ENCODE results near the gene EVI2A.

EVI2A gene

GRCh38 chr17:31281061-31281460 is 40.4 kb downstream of the EVI2A start:
- H3K9me3 ChIP-seq (ENCODE audit: control insufficient read depth, low read length): no peaks in the 10 kb centered on the region
- H2AFZ ChIP-seq: no peak overlapping the region
- no peak overlapping the region for H3K4me2 ChIP-seq (ENCODE audit: low read length)
- H3K9ac ChIP-seq: no peak overlapping the region
- no peak for TF ChIP-seq CTCF (IDR thresholded peaks at IDR 0.05)
- no peaks in the 10 kb centered on the region for H3K4me1 ChIP-seq
- H3K27ac ChIP-seq: no peak overlapping the region
- H3K79me2 ChIP-seq: no peaks in the 10 kb centered on the region
- no peaks in the 10 kb centered on the region for H3K27me3 ChIP-seq (ENCODE audit: control insufficient read depth, insufficient read depth, low read length)
- H3K36me3 ChIP-seq (ENCODE audit: control insufficient read depth, insufficient read depth, low read length): no peaks in the 10 kb centered on the region
- H3K4me3 ChIP-seq (ENCODE audit: low read depth, low read length): no peak overlapping the region

DNA sequence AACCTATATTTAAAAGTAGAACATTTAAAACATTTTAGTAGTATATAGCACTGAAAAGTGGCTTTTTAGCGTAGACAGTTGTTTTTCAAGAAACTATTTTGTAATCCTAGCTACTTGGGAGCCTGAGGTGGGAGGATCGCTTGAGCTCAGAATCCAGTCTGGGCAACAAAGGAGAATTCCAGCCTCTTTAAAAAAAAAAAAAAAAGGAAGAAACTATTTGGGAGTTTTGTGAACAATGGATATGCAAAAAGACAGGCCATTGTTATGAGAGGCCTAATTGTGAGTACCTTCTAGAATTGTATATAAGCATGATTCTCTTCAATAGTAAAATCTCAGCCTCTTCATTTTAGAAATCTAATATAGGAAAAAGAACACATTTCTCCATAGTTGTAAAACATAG is 42.0 kb downstream of the EVI2A start:
- Histone ChIP-seq H3K79me2 (no peaks in the 10 kb centered on the region), H2AFZ (no peak overlapping the region), H3K9ac (no peak overlapping the region), H3K36me3 (ENCODE audit: control insufficient read depth, insufficient read depth, low read length) (no peaks in the 10 kb centered on the region), H3K4me2 (ENCODE audit: low read length) (no peak overlapping the region), H3K9me3 (ENCODE audit: control insufficient read depth, low read length) (no peaks in the 10 kb centered on the region), H3K4me1 (no peaks in the 10 kb centered on the region), H3K27me3 (ENCODE audit: control insufficient read depth, insufficient read depth, low read length) (no peaks in the 10 kb centered on the region), H3K4me3 (ENCODE audit: low read depth, low read length) (no peak overlapping the region), H3K27ac (no peak overlapping the region)
- no peak for TF ChIP-seq CTCF (IDR thresholded peaks at IDR 0.05)

- no peaks in the 10 kb centered on the region for H3K27me3 ChIP-seq (ENCODE audit: control insufficient read depth, insufficient read depth, low read length)
- no peak overlapping the region for H3K9ac ChIP-seq
- no peaks in the 10 kb centered on the region for H3K9me3 ChIP-seq (ENCODE audit: control insufficient read depth, low read length)
- no peak overlapping the region for H2AFZ ChIP-seq
- H3K4me2 ChIP-seq (ENCODE audit: low read length): no peak overlapping the region
- H3K36me3 ChIP-seq (ENCODE audit: control insufficient read depth, insufficient read depth, low read length): no peaks in the 10 kb centered on the region
- no peaks in the 10 kb centered on the region for H3K4me1 ChIP-seq
- no peak overlapping the region for H3K27ac ChIP-seq
- no peak overlapping the region for H3K4me3 ChIP-seq (ENCODE audit: low read depth, low read length)
- TF ChIP-seq CTCF (IDR thresholded peaks at IDR 0.05): no peak
- H3K79me2 ChIP-seq: no peaks in the 10 kb centered on the region
Observed at GRCh38 chr17:31275116-31275515, 46.3 kb downstream of the EVI2A start.

GRCh38 chr17:31274252-31274651 is 47.2 kb downstream of the EVI2A start:
- H3K27ac ChIP-seq: no peak overlapping the region
- H2AFZ ChIP-seq: no peak overlapping the region
- H3K9ac ChIP-seq: no peak overlapping the region
- H3K4me3 ChIP-seq (ENCODE audit: low read depth, low read length): no peak overlapping the region
- H3K27me3 ChIP-seq (ENCODE audit: control insufficient read depth, insufficient read depth, low read length): no peaks in the 10 kb centered on the region
- no peaks in the 10 kb centered on the region for H3K79me2 ChIP-seq
- H3K9me3 ChIP-seq (ENCODE audit: control insufficient read depth, low read length): no peaks in the 10 kb centered on the region
- H3K4me1 ChIP-seq: peaks cover 7% of the 10 kb centered on the region
- no peaks in the 10 kb centered on the region for H3K36me3 ChIP-seq (ENCODE audit: control insufficient read depth, insufficient read depth, low read length)
- TF ChIP-seq CTCF (IDR thresholded peaks at IDR 0.05): no peak
- H3K4me2 ChIP-seq (ENCODE audit: low read length): no peak overlapping the region

DNA sequence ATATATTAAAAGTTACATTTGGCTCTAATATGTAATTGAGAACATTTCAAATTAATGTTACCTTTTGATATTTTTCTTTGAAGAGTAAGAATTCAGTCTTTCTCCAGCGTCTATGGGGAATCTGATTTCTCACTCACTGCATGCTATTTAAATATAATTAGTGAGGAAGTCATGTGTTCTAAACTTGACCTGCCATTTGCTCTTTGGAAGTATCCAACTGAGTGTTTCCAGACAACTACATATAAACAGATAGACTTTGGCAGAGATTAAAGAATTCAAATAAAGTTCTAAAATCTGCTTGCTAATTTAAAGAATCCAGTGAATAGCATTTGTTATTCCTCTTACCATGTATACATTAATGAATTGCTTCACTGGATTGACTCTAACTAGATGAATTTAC is 47.9 kb downstream of the EVI2A start:
- H3K79me2 ChIP-seq: no peaks in the 10 kb centered on the region
- no peaks in the 10 kb centered on the region for H3K27me3 ChIP-seq (ENCODE audit: control insufficient read depth, insufficient read depth, low read length)
- no peak overlapping the region for H3K27ac ChIP-seq
- no peak overlapping the region for H2AFZ ChIP-seq
- no peak for TF ChIP-seq CTCF (IDR thresholded peaks at IDR 0.05)
- no peak overlapping the region for H3K9ac ChIP-seq
- H3K36me3 ChIP-seq (ENCODE audit: control insufficient read depth, insufficient read depth, low read length): no peaks in the 10 kb centered on the region
- no peak overlapping the region for H3K4me3 ChIP-seq (ENCODE audit: low read depth, low read length)
- H3K4me2 ChIP-seq (ENCODE audit: low read length): no peak overlapping the region
- peaks cover 10% of the 10 kb centered on the region for H3K4me1 ChIP-seq
- no peaks in the 10 kb centered on the region for H3K9me3 ChIP-seq (ENCODE audit: control insufficient read depth, low read length)
